SU-DHL-6 (cell line): ENCODE results near the gene YKT6.

Experiments used
- H2AFZ ChIP-seq: fragments of 200-600 bp; sonication (generic); 2 replicates; pipeline ENCODE4 v1.6.1; 2014; ENCODE audit warnings: low read depth, mild to moderate bottlenecking, moderate library complexity, mixed read lengths, antibody characterized with exemption, low read length; ENCODE audit not compliant: severe bottlenecking
- H3F3A ChIP-seq: fragments of 200-600 bp; shearing (Covaris generic); 2 replicates; pipeline ENCODE4 v1.6.0; 2016; ENCODE audit warnings: antibody characterized with exemption, mild to moderate bottlenecking; ENCODE audit not compliant: insufficient read depth
- H3K27ac ChIP-seq: fragments of 200-600 bp; sonication (generic); 2 replicates; pipeline ENCODE4 v1.5.1; 2016; ENCODE audit warnings: low read depth, mild to moderate bottlenecking, low read length, moderate library complexity, mixed read lengths
- H3K27me3 ChIP-seq: fragments of 200-600 bp; sonication (generic), shearing (Covaris generic); 2 replicates; pipeline ENCODE4 v1.6.0; 2014; ENCODE audit warnings: mild to moderate bottlenecking, low read length
- H3K36me3 ChIP-seq: fragments of 200-600 bp; sonication (generic); 2 replicates; pipeline ENCODE4 v1.6.1; 2014; ENCODE audit warnings: mild to moderate bottlenecking, low read length, mixed read lengths
- H3K4me2 ChIP-seq: fragments of 300-600, 200-600 bp; shearing (Covaris generic), sonication (generic); 2 replicates; pipeline ENCODE4 v1.6.0; 2014; ENCODE audit warnings: low read length, low read depth, mild to moderate bottlenecking; ENCODE audit not compliant: poor library complexity, severe bottlenecking
- H3K4me3 ChIP-seq: fragments of 200-600 bp; sonication (generic); 2 replicates; pipeline ENCODE4 v1.5.1; 2014; ENCODE audit warnings: antibody characterized with exemption, low read length, mild to moderate bottlenecking, mixed read lengths; ENCODE audit not compliant: insufficient read depth, poor library complexity, severe bottlenecking
- H3K79me2 ChIP-seq: fragments of 200-600 bp; sonication (generic); 2 replicates; pipeline ENCODE4 v1.6.1; 2014; ENCODE audit warnings: mild to moderate bottlenecking, low read length, moderate library complexity; ENCODE audit not compliant: insufficient read depth
- H3K9ac ChIP-seq: fragments of 200-600 bp; sonication (generic); 2 replicates; pipeline ENCODE4 v1.7.0; 2014; ENCODE audit warnings: mild to moderate bottlenecking, low read length
- H3K9me2 ChIP-seq: fragments of 200-600 bp; sonication (generic); replicated peaks from 2 replicates; pipeline ENCODE4 v1.6.1; 2014; ENCODE audit warnings: low read length; ENCODE audit not compliant: insufficient read depth
- H3K9me3 ChIP-seq: fragments of 200-600 bp; sonication (generic); 2 replicates; pipeline ENCODE4 v1.6.1; 2014; ENCODE audit warnings: low read length, mixed read lengths; ENCODE audit not compliant: insufficient read depth
- H4K20me1 ChIP-seq: fragments of 200-600 bp; sonication (generic); 2 replicates; pipeline ENCODE4 v1.6.1; 2014; ENCODE audit warnings: low read depth, mild to moderate bottlenecking, antibody characterized with exemption, low read length, moderate library complexity, mixed read lengths
- CTCF ChIP-seq: fragments of 200-600 bp; sonication (generic); IDR thresholded peaks from one replicate; pipeline ENCODE4 v1.5.1; 2017; ENCODE audit warnings: antibody characterized with exemption, mild to moderate bottlenecking, low read length, moderate library complexity; ENCODE audit not compliant: insufficient read depth, poor library complexity, severe bottlenecking
- EZH2phosphoT487 ChIP-seq: fragments of 200-600 bp; sonication (generic), shearing (Covaris generic); conservative IDR thresholded peaks from 2 replicates; pipeline ENCODE4 v1.6.1; 2018; ENCODE audit warnings: mild to moderate bottlenecking, antibody characterized with exemption, low read length, moderate library complexity, mixed read lengths

Gene YKT6

GRCh38 chr7:44156453-44157010 lies 44.2 kb upstream of the YKT6 start:
- Histone ChIP-seq H3F3A (no peaks in the 10 kb centered on the region), H3K9me3 (no peaks in the 10 kb centered on the region), H3K79me2 (no peaks in the 10 kb centered on the region), H3K9ac (no peak overlapping the region), H3K27me3 (no peaks in the 10 kb centered on the region), H3K4me3 (no peak overlapping the region), H3K4me2 (no peak overlapping the region), H3K36me3 (no peaks in the 10 kb centered on the region), H2AFZ (no peak overlapping the region), H3K27ac (no peak overlapping the region), H3K9me2 (no peaks in the 10 kb centered on the region), H4K20me1 (no peaks in the 10 kb centered on the region)
- TF ChIP-seq EZH2phosphoT487 (no peak), CTCF (no peak)

- no peak overlapping the region for H3K9ac ChIP-seq
- no peaks in the 10 kb centered on the region for H3F3A ChIP-seq
- H3K9me2 ChIP-seq: no peaks in the 10 kb centered on the region
- no peak overlapping the region for H3K4me3 ChIP-seq
- H4K20me1 ChIP-seq: no peaks in the 10 kb centered on the region
- no peak overlapping the region for H3K4me2 ChIP-seq
- no peak for TF ChIP-seq CTCF
- TF ChIP-seq EZH2phosphoT487: no peak
- H3K9me3 ChIP-seq: no peaks in the 10 kb centered on the region
- no peaks in the 10 kb centered on the region for H3K36me3 ChIP-seq
- H2AFZ ChIP-seq: no peak overlapping the region
- H3K27me3 ChIP-seq: no peaks in the 10 kb centered on the region
- H3K79me2 ChIP-seq: no peaks in the 10 kb centered on the region
- no peak overlapping the region for H3K27ac ChIP-seq
Measured at GRCh38 chr7:44157116-44158080, 43.4 kb upstream of the YKT6 start.

GRCh38 chr7:44158096-44158872 lies 42.5 kb upstream of the YKT6 start:
- TF ChIP-seq EZH2phosphoT487 (no peak), CTCF (no peak)
- no peak overlapping the region for H3K27ac ChIP-seq
- no peaks in the 10 kb centered on the region for H4K20me1 ChIP-seq
- no peak overlapping the region for H2AFZ ChIP-seq
- no peaks in the 10 kb centered on the region for H3K9me2 ChIP-seq
- H3K79me2 ChIP-seq: no peaks in the 10 kb centered on the region
- no peaks in the 10 kb centered on the region for H3F3A ChIP-seq
- no peaks in the 10 kb centered on the region for H3K27me3 ChIP-seq
- H3K36me3 ChIP-seq: no peaks in the 10 kb centered on the region
- H3K4me2 ChIP-seq: no peak overlapping the region
- no peak overlapping the region for H3K4me3 ChIP-seq
- H3K9me3 ChIP-seq: no peaks in the 10 kb centered on the region
- H3K9ac ChIP-seq: no peak overlapping the region
